GM23338 (cell line): ENCODE measurements around the gene KIFC3. TPM values are rescaled to one million over a fixed set of nuclear protein-coding genes. Genes with fewer than 3 reads are reported as not detected.
"Not testable (repeated sequence)": the region's sequence is repeated elsewhere in the genome, so short reads cannot be mapped to it uniquely, and the experiment has no call there.

Source experiments
- ATAC-seq: fragments of 200-7000 bp; cut with Tn5 transposase; 3 replicates; pipeline ENCODE4 v1.9.1; 2020
- DNase-seq: peaks from one replicate; pipeline ENCODE4 v3.0.0-alpha.2; 2015; ENCODE audit warnings: low spot score
- H2AFZ ChIP-seq: fragments of 200-600 bp; sonication (generic); 2 replicates; pipeline ENCODE4 v1.8.0; 2016; ENCODE audit warnings: antibody characterized with exemption, mild to moderate bottlenecking, moderate library complexity
- H3F3A ChIP-seq: fragments of 200-600 bp; sonication (generic); replicated peaks from 2 replicates; pipeline ENCODE4 v1.8.0; 2017; ENCODE audit warnings: antibody characterized with exemption, mixed run types, low read depth
- H3K27ac ChIP-seq: fragments of 200-600 bp; sonication (generic); 2 replicates; pipeline ENCODE4 v1.6.1; 2016; ENCODE audit warnings: low read depth
- H3K27me3 ChIP-seq: fragments of 200-600 bp; sonication (generic); 2 replicates; pipeline ENCODE4 v1.8.0; 2016; ENCODE audit warnings: mild to moderate bottlenecking, mixed run types, moderate library complexity; ENCODE audit not compliant: insufficient read depth
- H3K36me3 ChIP-seq: fragments of 200-600 bp; sonication (generic); 2 replicates; pipeline ENCODE4 v1.8.0; 2016; ENCODE audit warnings: mild to moderate bottlenecking; ENCODE audit not compliant: insufficient read depth
- H3K4me1 ChIP-seq: fragments of 200-600 bp; sonication (generic); 2 replicates; pipeline ENCODE4 v1.8.0; 2016; ENCODE audit warnings: mild to moderate bottlenecking, moderate library complexity; ENCODE audit not compliant: insufficient read depth
- H3K4me2 ChIP-seq: fragments of 200-600 bp; sonication (generic); 2 replicates; pipeline ENCODE4 v1.7.1; 2017; ENCODE audit warnings: mixed run types
- H3K4me3 ChIP-seq: fragments of 200-600 bp; sonication (generic); 2 replicates; pipeline ENCODE4 v1.6.1; 2016; ENCODE audit warnings: mixed run types
- H3K79me2 ChIP-seq: fragments of 200-600 bp; sonication (generic); replicated peaks from 2 replicates; pipeline ENCODE4 v1.8.0; 2017; ENCODE audit warnings: mild to moderate bottlenecking; ENCODE audit not compliant: insufficient read depth
- H3K9me2 ChIP-seq: fragments of 200-600 bp; sonication (generic); 2 replicates; pipeline ENCODE4 v1.8.0; 2017; ENCODE audit not compliant: insufficient read depth
- H4K20me1 ChIP-seq: fragments of 200-600 bp; sonication (generic); replicated peaks from 2 replicates; pipeline ENCODE4 v1.8.0; 2017; ENCODE audit warnings: mild to moderate bottlenecking; ENCODE audit not compliant: insufficient read depth
- H3K27ac Mint-ChIP-seq: 2 replicates; pipeline ENCODE4 v1.8.0; 2020; ENCODE audit warnings: inconsistent platforms, mild to moderate bottlenecking, moderate library complexity, mixed read lengths
- H3K27me3 Mint-ChIP-seq: 3 replicates; pipeline ENCODE4 v1.8.0; 2022; ENCODE audit warnings: low read depth, mild to moderate bottlenecking, moderate library complexity, mixed read lengths, inconsistent platforms; ENCODE audit not compliant: insufficient read depth, poor library complexity
- H3K36me3 Mint-ChIP-seq: 3 replicates; pipeline ENCODE4 v1.8.0; 2021; ENCODE audit warnings: low read depth, mild to moderate bottlenecking, inconsistent platforms, moderate library complexity, mixed read lengths
- H3K4me1 Mint-ChIP-seq: 3 replicates; pipeline ENCODE4 v1.8.0; 2020; ENCODE audit warnings: mild to moderate bottlenecking, inconsistent platforms, mixed read lengths
- H3K4me3 Mint-ChIP-seq: 3 replicates; pipeline ENCODE4 v1.8.0; 2021; ENCODE audit warnings: moderate library complexity, mild to moderate bottlenecking, inconsistent platforms, mixed read lengths
- H3K9me3 Mint-ChIP-seq: 3 replicates; pipeline ENCODE4 v1.8.0; 2020; ENCODE audit warnings: moderate library complexity, mild to moderate bottlenecking, inconsistent platforms, mixed read lengths
- CREB1 ChIP-seq: fragments of 250-450 bp; sonication (Bioruptor Pico); IDR thresholded peaks from 2 replicates; pipeline ENCODE4 v1.5.0; 2020; ENCODE audit warnings: low read depth, mild to moderate bottlenecking, moderate library complexity
- CTCF ChIP-seq, 2 experiments: fragments of 200-600 bp in 1 of 2; sonication (generic) in 1 of 2; conservative IDR thresholded peaks; 2 replicates each; pipeline versions ENCODE4 v1.5.1 to v1.6.1; 2016 to 2017; ENCODE audit warnings: antibody characterized with exemption in 2 of 2, low read depth in 2 of 2, mild to moderate bottlenecking in 2 of 2, moderate library complexity in 1 of 2
- EZH2 ChIP-seq: fragments of 200-600 bp; sonication (generic); IDR thresholded peaks from one replicate; pipeline ENCODE4 v1.8.0; 2017; ENCODE audit warnings: antibody characterized with exemption, mild to moderate bottlenecking, low read depth; ENCODE audit not compliant: unreplicated experiment
- EZH2phosphoT487 ChIP-seq: fragments of 200-600 bp; sonication (generic); IDR thresholded peaks from one replicate; pipeline ENCODE4 v1.8.1; 2018; ENCODE audit warnings: antibody characterized with exemption; ENCODE audit not compliant: unreplicated experiment
- JUNB ChIP-seq: IDR thresholded peaks from one replicate; pipeline ENCODE4 v1.6.1; 2016; ENCODE audit warnings: antibody characterized with exemption; ENCODE audit not compliant: unreplicated experiment
- NANOG ChIP-seq: IDR thresholded peaks from 2 replicates; pipeline ENCODE4 v1.6.1; 2016; ENCODE audit warnings: antibody characterized with exemption, borderline replicate concordance
- POLR2AphosphoS5 ChIP-seq: IDR thresholded peaks from 2 replicates; pipeline ENCODE4 v1.6.1; 2016; ENCODE audit warnings: antibody characterized with exemption, low read depth
- STAT1 ChIP-seq: IDR thresholded peaks from one replicate; pipeline ENCODE4 v1.6.1; 2016; ENCODE audit warnings: antibody characterized with exemption; ENCODE audit not compliant: unreplicated experiment
- ZNF114 ChIP-seq: fragments of 250-450 bp; sonication (Bioruptor Pico); IDR thresholded peaks from 2 replicates; pipeline ENCODE4 v1.5.0; 2020; ENCODE audit warnings: mild to moderate bottlenecking, moderate library complexity
- ZNF331 ChIP-seq: fragments of 250-450 bp; sonication (Bioruptor Pico); IDR thresholded peaks from 2 replicates; pipeline ENCODE4 v1.5.0; 2020; ENCODE audit warnings: low read depth, mild to moderate bottlenecking, moderate library complexity
- polyA plus RNA-seq: library from polyadenylated mRNA; unstranded; fragments of >200 nt; fragmentation: Nextera tagmentation; extraction: Ambion mirVana; gene quantifications from 2 replicates; pipeline ENCODE4 v1.2.1, GENCODE V29; 2016
- total RNA-seq: library from RNA; depleted of rRNA; stranded (reverse); fragments of >200 nt; shearing (Covaris generic); gene quantifications from 2 replicates; pipeline ENCODE4 v1.2.3, GENCODE V29; 2014
- TF ChIP-seq, protein P1 (sequence below): IDR thresholded peaks from one replicate; pipeline ENCODE4 v1.6.1; 2018; ENCODE audit warnings: antibody characterized with exemption; ENCODE audit not compliant: unreplicated experiment
- TF ChIP-seq, protein P2 (sequence below): IDR thresholded peaks from 2 replicates; pipeline ENCODE4 v1.6.1; 2016; ENCODE audit warnings: antibody characterized with exemption

The KIFC3 gene
- total and polyA plus RNA-seq, 2 experiments from 2014 or later: 4.4 to 12.5 TPM

- TF ChIP-seq ZNF331 (CRISPR knock-in tag): no peak
- TF ChIP-seq STAT1: no peak
- no peak for TF ChIP-seq CREB1 (CRISPR knock-in tag)
Measured at GRCh38 chr16:57747496-57747895, 54.8 kb downstream of the KIFC3 start (continued).

- Histone ChIP-seq H2AFZ (no peak overlapping the region), H3K9me2 (no peaks in the 10 kb centered on the region), H3K4me2 (no peak overlapping the region), H3K4me3 (no peak overlapping the region), H3K36me3 (0 out of 2 replicates have a peak, but pooled peaks cover 7% of the 10 kb centered on the region), H3K4me1 (no peaks in the 10 kb centered on the region), H3F3A (no peaks in the 10 kb centered on the region), H3K27ac (no peak overlapping the region), H3K79me2 (no peaks in the 10 kb centered on the region), H4K20me1 (no peaks in the 10 kb centered on the region; the same call in 1 of the 2 replicates), H3K27me3 (no peaks in the 10 kb centered on the region)
- H3K4me3 Mint-ChIP-seq: no peak overlapping the region
- TF ChIP-seq POLR2AphosphoS5: no peak
- TF ChIP-seq ZNF114 (CRISPR knock-in tag): no peak
- TF ChIP-seq, protein P1, sequence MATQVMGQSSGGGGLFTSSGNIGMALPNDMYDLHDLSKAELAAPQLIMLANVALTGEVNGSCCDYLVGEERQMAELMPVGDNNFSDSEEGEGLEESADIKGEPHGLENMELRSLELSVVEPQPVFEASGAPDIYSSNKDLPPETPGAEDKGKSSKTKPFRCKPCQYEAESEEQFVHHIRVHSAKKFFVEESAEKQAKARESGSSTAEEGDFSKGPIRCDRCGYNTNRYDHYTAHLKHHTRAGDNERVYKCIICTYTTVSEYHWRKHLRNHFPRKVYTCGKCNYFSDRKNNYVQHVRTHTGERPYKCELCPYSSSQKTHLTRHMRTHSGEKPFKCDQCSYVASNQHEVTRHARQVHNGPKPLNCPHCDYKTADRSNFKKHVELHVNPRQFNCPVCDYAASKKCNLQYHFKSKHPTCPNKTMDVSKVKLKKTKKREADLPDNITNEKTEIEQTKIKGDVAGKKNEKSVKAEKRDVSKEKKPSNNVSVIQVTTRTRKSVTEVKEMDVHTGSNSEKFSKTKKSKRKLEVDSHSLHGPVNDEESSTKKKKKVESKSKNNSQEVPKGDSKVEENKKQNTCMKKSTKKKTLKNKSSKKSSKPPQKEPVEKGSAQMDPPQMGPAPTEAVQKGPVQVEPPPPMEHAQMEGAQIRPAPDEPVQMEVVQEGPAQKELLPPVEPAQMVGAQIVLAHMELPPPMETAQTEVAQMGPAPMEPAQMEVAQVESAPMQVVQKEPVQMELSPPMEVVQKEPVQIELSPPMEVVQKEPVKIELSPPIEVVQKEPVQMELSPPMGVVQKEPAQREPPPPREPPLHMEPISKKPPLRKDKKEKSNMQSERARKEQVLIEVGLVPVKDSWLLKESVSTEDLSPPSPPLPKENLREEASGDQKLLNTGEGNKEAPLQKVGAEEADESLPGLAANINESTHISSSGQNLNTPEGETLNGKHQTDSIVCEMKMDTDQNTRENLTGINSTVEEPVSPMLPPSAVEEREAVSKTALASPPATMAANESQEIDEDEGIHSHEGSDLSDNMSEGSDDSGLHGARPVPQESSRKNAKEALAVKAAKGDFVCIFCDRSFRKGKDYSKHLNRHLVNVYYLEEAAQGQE: no peak
- no peak for TF ChIP-seq STAT1
- TF ChIP-seq EZH2: no peak
- no peak for TF ChIP-seq NANOG
- TF ChIP-seq, protein P2, sequence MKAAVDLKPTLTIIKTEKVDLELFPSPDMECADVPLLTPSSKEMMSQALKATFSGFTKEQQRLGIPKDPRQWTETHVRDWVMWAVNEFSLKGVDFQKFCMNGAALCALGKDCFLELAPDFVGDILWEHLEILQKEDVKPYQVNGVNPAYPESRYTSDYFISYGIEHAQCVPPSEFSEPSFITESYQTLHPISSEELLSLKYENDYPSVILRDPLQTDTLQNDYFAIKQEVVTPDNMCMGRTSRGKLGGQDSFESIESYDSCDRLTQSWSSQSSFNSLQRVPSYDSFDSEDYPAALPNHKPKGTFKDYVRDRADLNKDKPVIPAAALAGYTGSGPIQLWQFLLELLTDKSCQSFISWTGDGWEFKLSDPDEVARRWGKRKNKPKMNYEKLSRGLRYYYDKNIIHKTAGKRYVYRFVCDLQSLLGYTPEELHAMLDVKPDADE: no peak
- no peak for TF ChIP-seq CREB1 (CRISPR knock-in tag)
- no peak for TF ChIP-seq CTCF (conservative IDR thresholded peaks at IDR 0.05; ENCODE audit: low read depth in 2 of 2)
- TF ChIP-seq EZH2phosphoT487: no peak
- TF ChIP-seq JUNB: no peak
- TF ChIP-seq ZNF331 (CRISPR knock-in tag): no peak
- H3K9me3 Mint-ChIP-seq: no peaks in the 10 kb centered on the region
- H3K27me3 Mint-ChIP-seq: peaks cover 3% of the 10 kb centered on the region
- no peak overlapping the region for H3K27ac Mint-ChIP-seq
- no peak for DNase-seq
- H3K36me3 Mint-ChIP-seq: peaks cover 19% of the 10 kb centered on the region
- no peaks in the 10 kb centered on the region for H3K4me1 Mint-ChIP-seq
- no peak for ATAC-seq
Measured at GRCh38 chr16:57747091-57747490, 55.2 kb downstream of the KIFC3 start.

GRCh38 chr16:57746316-57746715 lies 56.0 kb downstream of the KIFC3 start:
- H3K4me1 ChIP-seq, H3K27ac Mint-ChIP-seq: not testable (repeated sequence)

More at GRCh38 chr16:57746316-57746715, 56.0 kb downstream of the KIFC3 start:
- not testable (repeated sequence) for H2AFZ ChIP-seq, H3K9me2 ChIP-seq, H3K4me3 Mint-ChIP-seq, H3K4me1 Mint-ChIP-seq, H3K9me3 Mint-ChIP-seq, H3F3A ChIP-seq, H3K4me3 ChIP-seq, H3K27me3 ChIP-seq, DNase-seq, H3K4me2 ChIP-seq, H3K27ac ChIP-seq, H3K36me3 ChIP-seq, H3K79me2 ChIP-seq, H3K27me3 Mint-ChIP-seq, ATAC-seq, H4K20me1 ChIP-seq
- H3K36me3 Mint-ChIP-seq: peaks cover 18% of the 10 kb centered on the region
